Peyer's patch (tissue), 4 donors: Measurements from ENCODE around the gene SZT2.
A peak's percentile ranks its signal among the peaks of the same experiment; 100 is the strongest.

ENCODE experiments used
- POLR2A ChIP-seq, 2 donors: fragments of 450-650 bp; IDR thresholded peaks; one replicate each; pipeline ENCODE4 v1.5.1; 2017; ENCODE audit warnings: antibody characterized with exemption in 2 of 2, mild to moderate bottlenecking in 2 of 2, moderate library complexity in 2 of 2
- TF ChIP-seq, protein P1 (sequence below), 6 experiments: fragments of 450-650 bp in 4 of 6; fragments of 200-600 bp in 2 of 6; sonication (generic) in 1 of 6; IDR thresholded peaks; one replicate each; pipeline ENCODE4 v1.5.1; 2017 to 2019; ENCODE audit warnings: antibody characterized with exemption in 6 of 6, mild to moderate bottlenecking in 3 of 6, moderate library complexity in 1 of 6

GRCh38 chr1:43358121-43358745 is 31.5 kb upstream of the SZT2 start:
- TF ChIP-seq, protein P1, sequence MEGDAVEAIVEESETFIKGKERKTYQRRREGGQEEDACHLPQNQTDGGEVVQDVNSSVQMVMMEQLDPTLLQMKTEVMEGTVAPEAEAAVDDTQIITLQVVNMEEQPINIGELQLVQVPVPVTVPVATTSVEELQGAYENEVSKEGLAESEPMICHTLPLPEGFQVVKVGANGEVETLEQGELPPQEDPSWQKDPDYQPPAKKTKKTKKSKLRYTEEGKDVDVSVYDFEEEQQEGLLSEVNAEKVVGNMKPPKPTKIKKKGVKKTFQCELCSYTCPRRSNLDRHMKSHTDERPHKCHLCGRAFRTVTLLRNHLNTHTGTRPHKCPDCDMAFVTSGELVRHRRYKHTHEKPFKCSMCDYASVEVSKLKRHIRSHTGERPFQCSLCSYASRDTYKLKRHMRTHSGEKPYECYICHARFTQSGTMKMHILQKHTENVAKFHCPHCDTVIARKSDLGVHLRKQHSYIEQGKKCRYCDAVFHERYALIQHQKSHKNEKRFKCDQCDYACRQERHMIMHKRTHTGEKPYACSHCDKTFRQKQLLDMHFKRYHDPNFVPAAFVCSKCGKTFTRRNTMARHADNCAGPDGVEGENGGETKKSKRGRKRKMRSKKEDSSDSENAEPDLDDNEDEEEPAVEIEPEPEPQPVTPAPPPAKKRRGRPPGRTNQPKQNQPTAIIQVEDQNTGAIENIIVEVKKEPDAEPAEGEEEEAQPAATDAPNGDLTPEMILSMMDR (IDR thresholded peaks at IDR 0.05): peak in 4 of 6 experiments; percentile 25 to 64 (median 58)
- peak; percentile 46 to 73 for TF ChIP-seq POLR2A (IDR thresholded peaks at IDR 0.05)
